ENCODE measurements around the gene PLPPR2.
"Not testable (repeated sequence)": the region's sequence is repeated elsewhere in the genome, so short reads cannot be mapped to it uniquely, and the experiment has no call there.

Gene PLPPR2

GRCh38 chr19:11340099-11340467 lies 15.1 kb upstream of the PLPPR2 start:
- DNase-seq, result not testable (repeated sequence)

GRCh38 chr19:11342429-11342828 lies 12.8 kb upstream of the PLPPR2 start:
- no peak for DNase-seq

GRCh38 chr19:11345122-11345803 lies 10.0 kb upstream of the PLPPR2 start:
- no peak for DNase-seq

GRCh38 chr19:11346104-11346940 lies 8.9 kb upstream of the PLPPR2 start, which contains the start of the genes CCDC159 and TMEM205:
CCDC159 (plus strand) TSS chr19:11346519; CDS start chr19:11346607, 88 bp downstream.
TMEM205 (minus strand) TSS chr19:11346268; CDS start chr19:11345619, 649 bp downstream.
- peak; percentile 97 for DNase-seq

- no peak for DNase-seq
Measured at GRCh38 chr19:11347546-11348039, 7.6 kb upstream of the PLPPR2 start.

- no peak for DNase-seq
Measured at GRCh38 chr19:11349171-11349570, 6.1 kb upstream of the PLPPR2 start.

- DNase-seq, result not testable (repeated sequence)
Measured at GRCh38 chr19:11354102-11354501, 1.1 kb upstream of the PLPPR2 start.

GRCh38 chr19:11356074-11356397 lies 804 bp downstream of the PLPPR2 start:
- DNase-seq, result no peak

- DNase-seq, result no peak
Measured at GRCh38 chr19:11356676-11357550, 1.7 kb downstream of the PLPPR2 start.

GRCh38 chr19:11359421-11359820 lies 4.2 kb downstream of the PLPPR2 start:
- no peak for DNase-seq

GRCh38 chr19:11361037-11361770 lies 6.0 kb downstream of the PLPPR2 start:
- no peak for DNase-seq

- no peak for DNase-seq
Measured at GRCh38 chr19:11361771-11362731, 6.8 kb downstream of the PLPPR2 start.

- no peak for DNase-seq
Measured at GRCh38 chr19:11363881-11364280, 8.6 kb downstream of the PLPPR2 start.

GRCh38 chr19:11364296-11364904 lies 9.2 kb downstream of the PLPPR2 start:
- no peak for DNase-seq

- no peak for DNase-seq
Measured at GRCh38 chr19:11364935-11365334, 9.7 kb downstream of the PLPPR2 start.

GRCh38 chr19:11365557-11366117 lies 10.4 kb downstream of the PLPPR2 start:
- no peak for DNase-seq

GRCh38 chr19:11367528-11367927 lies 12.3 kb downstream of the PLPPR2 start:
- DNase-seq, result no peak

GRCh38 chr19:11370744-11371143 lies 15.5 kb downstream of the PLPPR2 start:
- DNase-seq, result no peak

- peak; percentile 79 for DNase-seq
Measured at GRCh38 chr19:11373166-11373884, 18.1 kb downstream of the PLPPR2 start.

Measured in NCI-H510A treated with DMSO at 0.1 percent for 48 hours (cell line).